HFF-Myc (cell line): ENCODE data around the gene DLGAP1.

ENCODE experiments used
- DNase-seq: peaks from one replicate; pipeline ENCODE4 v3.0.0-alpha.2; 2011; ENCODE audit warnings: low read depth; ENCODE audit errors: extremely low read depth
- H3K4me3 ChIP-seq: replicated peaks from 2 replicates; pipeline ENCODE4 v1.5.1; 2011; ENCODE audit warnings: low read depth, mild to moderate bottlenecking, control low read depth, low read length
- CTCF ChIP-seq: IDR thresholded peaks from 2 replicates; pipeline ENCODE4 v1.5.1; 2012; ENCODE audit warnings: mild to moderate bottlenecking, low read depth, low read length, control low read depth; ENCODE audit errors: missing control alignments

Gene DLGAP1

DNA sequence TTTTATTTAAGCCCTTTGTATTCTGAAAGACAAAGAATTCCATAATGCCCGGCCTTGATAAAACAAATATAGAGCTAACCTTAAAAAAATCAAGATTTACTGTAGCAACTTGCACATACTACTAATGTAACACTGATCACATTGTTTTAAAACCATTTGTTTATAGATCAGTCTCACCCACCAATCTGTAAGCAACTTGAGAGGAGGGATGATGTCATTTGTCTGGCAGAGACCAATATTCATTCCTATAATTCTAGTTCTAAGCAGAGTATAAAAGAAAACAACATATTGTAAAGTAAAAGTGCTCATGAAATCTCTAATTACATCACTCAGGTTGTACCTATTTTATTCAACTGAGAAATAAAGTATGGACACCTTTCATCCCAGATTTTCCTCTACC is 624.5 kb downstream of the DLGAP1 start:
- no peak overlapping the region for H3K4me3 ChIP-seq
- no peak for DNase-seq
- TF ChIP-seq CTCF: no peak

DNA sequence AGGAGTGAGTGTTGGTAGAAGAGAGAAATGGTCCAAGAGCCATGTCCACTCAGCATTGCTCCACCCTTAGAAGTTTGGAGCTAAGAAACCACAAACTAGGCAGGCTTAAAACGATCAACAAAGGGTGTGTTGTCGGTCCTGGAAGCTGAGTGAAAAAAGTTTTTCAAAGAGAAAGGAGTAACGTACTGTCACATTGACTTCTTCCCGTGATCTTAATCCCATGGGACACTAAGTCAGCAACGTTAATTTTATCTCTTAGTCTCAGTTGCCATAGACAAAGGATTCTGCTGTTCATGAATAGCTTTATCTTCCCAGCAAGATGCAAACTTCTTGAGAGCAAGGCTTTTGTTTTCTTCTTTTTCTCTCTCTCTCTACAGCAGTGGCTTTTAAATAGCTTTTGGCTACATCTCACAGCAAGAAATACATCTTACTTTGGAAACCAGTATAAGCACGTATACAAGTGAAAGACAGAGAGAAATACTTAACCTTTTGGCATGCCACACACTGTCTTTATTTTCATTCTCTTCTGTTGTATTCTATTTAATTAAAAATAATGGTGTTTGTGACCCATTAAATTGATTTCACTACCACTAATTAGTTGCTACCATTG is 627.8 kb downstream of the DLGAP1 start:
- H3K4me3 ChIP-seq: no peak overlapping the region
- DNase-seq: no peak
- TF ChIP-seq CTCF: no peak

GRCh38 chr18:3826021-3826420 is 629.1 kb downstream of the DLGAP1 start:
- no peak overlapping the region for H3K4me3 ChIP-seq
- no peak for TF ChIP-seq CTCF
- no peak for DNase-seq

DNA sequence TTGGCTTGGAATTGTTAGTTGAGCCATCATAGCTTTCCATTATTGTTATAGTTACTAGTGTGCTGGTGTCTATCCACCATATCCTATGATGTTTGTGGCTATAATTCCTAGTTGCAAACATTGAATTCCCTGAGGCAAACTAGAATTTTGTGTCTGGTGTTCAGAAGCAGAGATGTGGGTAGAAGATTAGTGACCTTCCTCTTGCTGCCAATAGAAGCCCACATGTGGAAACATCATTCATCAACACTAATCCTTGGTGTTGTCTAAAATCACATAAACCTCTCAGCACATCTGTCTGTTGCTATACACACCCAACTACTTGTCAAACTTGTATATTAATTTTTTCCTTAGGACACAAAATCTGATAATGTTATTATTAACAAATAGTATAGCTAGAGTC is 631.0 kb downstream of the DLGAP1 start:
- no peak overlapping the region for H3K4me3 ChIP-seq
- no peak for TF ChIP-seq CTCF
- DNase-seq: no peak

DNA sequence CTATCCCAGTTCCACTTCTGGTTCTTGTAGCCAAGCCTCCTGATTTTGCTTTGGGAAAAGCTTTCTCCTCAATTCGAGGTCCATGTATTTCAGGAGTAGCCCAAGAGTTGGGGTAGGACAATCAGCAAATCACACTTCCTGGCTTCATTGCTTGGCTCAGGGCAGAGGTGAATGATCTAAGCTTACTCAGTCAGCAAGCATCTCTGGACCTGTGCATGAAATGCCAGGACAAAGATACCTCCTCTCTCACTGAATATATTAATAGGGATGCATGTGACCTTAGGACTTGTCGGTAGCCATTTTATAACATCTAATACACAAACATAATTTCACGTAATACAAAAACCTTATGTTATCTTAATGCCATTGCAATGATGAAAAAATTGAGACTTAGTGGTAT is 632.0 kb downstream of the DLGAP1 start:
- TF ChIP-seq CTCF: no peak
- DNase-seq: no peak
- H3K4me3 ChIP-seq: no peak overlapping the region

DNA sequence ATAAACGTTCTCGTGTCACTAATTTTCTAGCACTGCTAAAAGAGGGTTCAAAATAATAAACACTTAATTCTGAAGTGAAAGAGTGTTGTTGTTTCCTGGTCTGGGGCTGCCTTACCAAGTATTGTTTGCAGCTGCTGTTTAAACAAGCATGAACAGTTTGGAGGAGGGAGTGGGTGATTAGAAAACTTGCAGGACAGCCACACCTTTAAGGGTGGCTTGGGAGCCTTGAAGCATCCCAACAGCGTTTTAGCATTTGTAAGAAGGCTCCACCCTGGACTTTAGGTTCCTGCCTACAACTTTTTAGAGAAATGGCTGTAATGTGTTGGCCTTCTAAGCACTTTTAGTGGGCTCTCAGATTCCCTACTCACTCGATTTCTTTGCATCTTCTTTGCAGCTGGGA is 633.6 kb downstream of the DLGAP1 start:
- TF ChIP-seq CTCF: no peak
- no peak overlapping the region for H3K4me3 ChIP-seq
- no peak for DNase-seq

GRCh38 chr18:3819961-3820360 is 635.1 kb downstream of the DLGAP1 start:
- no peak overlapping the region for H3K4me3 ChIP-seq
- DNase-seq: no peak
- no peak for TF ChIP-seq CTCF
